ENCODE results near the gene SYAP1.
"Not testable (repeated sequence)": the region's sequence is repeated elsewhere in the genome, so short reads cannot be mapped to it uniquely, and the experiment has no call there.

The SYAP1 gene

GRCh38 chrX:16711219-16711811 lies 8.1 kb upstream of the SYAP1 start:
- DNase-seq (no peak), ATAC-seq (replicated peaks) (no peak)
- Mint-ChIP-seq H3K4me3 (peak overlapping the region; percentile 86 to 87), H3K27ac (peak overlapping the region; percentile 84 to 90), H3K9me3 (no peaks in the 10 kb centered on the region), H3K4me1 (ENCODE audit: low read depth in 2 of 2) (peaks cover 4 to 14% of the 10 kb centered on the region in 2 donors), H3K36me3 (ENCODE audit: insufficient read depth) (no peaks in the 10 kb centered on the region), H3K27me3 (no peaks in the 10 kb centered on the region)

GRCh38 chrX:16711893-16712547 lies 7.4 kb upstream of the SYAP1 start:
- H3K9me3 Mint-ChIP-seq: no peaks in the 10 kb centered on the region
- H3K27ac Mint-ChIP-seq: peak overlapping the region; percentile 90 to 91
- peak overlapping the region; percentile 86 to 87 for H3K4me3 Mint-ChIP-seq
- ATAC-seq (replicated peaks) (peak; percentile 48), DNase-seq (no peak)
- H3K36me3 Mint-ChIP-seq (ENCODE audit: insufficient read depth): no peaks in the 10 kb centered on the region
- peaks cover 4 to 14% of the 10 kb centered on the region in 2 donors for H3K4me1 Mint-ChIP-seq (ENCODE audit: low read depth in 2 of 2)
- no peaks in the 10 kb centered on the region for H3K27me3 Mint-ChIP-seq

GRCh38 chrX:16712548-16713155 lies 6.8 kb upstream of the SYAP1 start, which contains the start of gene CTPS2:
CTPS2 (minus strand) TSS chrX:16712669; CDS start chrX:16702902, 9,767 bp downstream.
- no peaks in the 10 kb centered on the region for H3K9me3 Mint-ChIP-seq
- peak within 1 kb of the TSS; percentile 90 to 91 for H3K27ac Mint-ChIP-seq
- DNase-seq (peak; percentile 26 to 35 (median 30)), ATAC-seq (replicated peaks) (peak; percentile 88)
- no peaks in the 10 kb centered on the region for H3K36me3 Mint-ChIP-seq (ENCODE audit: insufficient read depth)
- H3K4me3 Mint-ChIP-seq: peak within 1 kb of the TSS; percentile 86 to 87
- peaks cover 4 to 14% of the 10 kb centered on the region in 2 donors for H3K4me1 Mint-ChIP-seq (ENCODE audit: low read depth in 2 of 2)
- H3K27me3 Mint-ChIP-seq: no peaks in the 10 kb centered on the region

- ATAC-seq (replicated peaks) (no peak), DNase-seq (no peak)
- H3K4me1 Mint-ChIP-seq (ENCODE audit: low read depth in 2 of 2): peaks cover 4 to 15% of the 10 kb centered on the region in 2 donors
- peaks cover 7% of the 10 kb centered on the region for H3K36me3 Mint-ChIP-seq (ENCODE audit: insufficient read depth)
- no peaks in the 10 kb centered on the region for H3K27me3 Mint-ChIP-seq
- no peaks in the 10 kb centered on the region for H3K9me3 Mint-ChIP-seq
- H3K27ac Mint-ChIP-seq: no peak overlapping the region
- H3K4me3 Mint-ChIP-seq: no peak overlapping the region
Measured at GRCh38 chrX:16714504-16714903, 4.9 kb upstream of the SYAP1 start.

GRCh38 chrX:16715638-16716037 lies 3.8 kb upstream of the SYAP1 start:
- H3K9me3 Mint-ChIP-seq; H3K27ac Mint-ChIP-seq; ATAC-seq (replicated peaks); DNase-seq; H3K27me3 Mint-ChIP-seq; H3K4me3 Mint-ChIP-seq: not testable (repeated sequence)
- Mint-ChIP-seq H3K4me1 (ENCODE audit: low read depth in 2 of 2) (peaks cover 5 to 19% of the 10 kb centered on the region in 2 donors), H3K36me3 (ENCODE audit: insufficient read depth) (peaks cover 18% of the 10 kb centered on the region)

GRCh38 chrX:16716451-16716850 lies 3.0 kb upstream of the SYAP1 start:
- H3K27me3 Mint-ChIP-seq; H3K27ac Mint-ChIP-seq; DNase-seq; H3K9me3 Mint-ChIP-seq; H3K4me3 Mint-ChIP-seq; ATAC-seq (replicated peaks): not testable (repeated sequence)
- H3K4me1 Mint-ChIP-seq (ENCODE audit: low read depth in 2 of 2): peaks cover 2 to 15% of the 10 kb centered on the region in 2 donors
- H3K36me3 Mint-ChIP-seq (ENCODE audit: insufficient read depth): peaks cover 21% of the 10 kb centered on the region

GRCh38 chrX:16718824-16719333 lies 533 bp upstream of the SYAP1 start:
- Mint-ChIP-seq H3K27me3 (no peaks in the 10 kb centered on the region), H3K36me3 (ENCODE audit: insufficient read depth) (peaks cover 21% of the 10 kb centered on the region)
- peak; percentile 5 for ATAC-seq (replicated peaks)

GRCh38 chrX:16722481-16722880 lies 3.1 kb downstream of the SYAP1 start:
- H3K4me3 Mint-ChIP-seq: no peak overlapping the region
- H3K36me3 Mint-ChIP-seq (ENCODE audit: insufficient read depth): peaks cover 21% of the 10 kb centered on the region
- DNase-seq (no peak), ATAC-seq (replicated peaks) (no peak)
- no peaks in the 10 kb centered on the region for H3K9me3 Mint-ChIP-seq
- peak overlapping the region; percentile 13 to 77 for H3K27ac Mint-ChIP-seq
- no peaks in the 10 kb centered on the region for H3K27me3 Mint-ChIP-seq
- H3K4me1 Mint-ChIP-seq (ENCODE audit: low read depth in 2 of 2): peaks cover 11 to 28% of the 10 kb centered on the region in 2 donors

More at GRCh38 chrX:16718824-16719333, 533 bp upstream of the SYAP1 start:
- Mint-ChIP-seq H3K27ac (peak overlapping the region; percentile 98 to 99), H3K4me3 (peak overlapping the region; percentile 90 to 94), H3K9me3 (no peaks in the 10 kb centered on the region), H3K4me1 (ENCODE audit: low read depth in 2 of 2) (peaks cover 6 to 22% of the 10 kb centered on the region in 2 donors)
- no peak for DNase-seq

- Mint-ChIP-seq H3K27ac (peak overlapping the region in 1 of 2 donors; percentile 1), H3K4me3 (no peak overlapping the region), H3K36me3 (ENCODE audit: insufficient read depth) (peaks cover 9% of the 10 kb centered on the region), H3K9me3 (no peaks in the 10 kb centered on the region), H3K4me1 (ENCODE audit: low read depth in 2 of 2) (peaks cover 9 to 24% of the 10 kb centered on the region in 2 donors), H3K27me3 (no peaks in the 10 kb centered on the region)
- DNase-seq (no peak), ATAC-seq (replicated peaks) (no peak)
Measured at GRCh38 chrX:16725072-16725471, 5.7 kb downstream of the SYAP1 start.

- not testable (repeated sequence) for ATAC-seq (replicated peaks); DNase-seq; H3K36me3 Mint-ChIP-seq (ENCODE audit: insufficient read depth); H3K4me3 Mint-ChIP-seq; H3K9me3 Mint-ChIP-seq; H3K27me3 Mint-ChIP-seq; H3K27ac Mint-ChIP-seq
- peaks cover 9 to 15% of the 10 kb centered on the region in 2 donors for H3K4me1 Mint-ChIP-seq (ENCODE audit: low read depth in 2 of 2)
Measured at GRCh38 chrX:16726347-16726988, 7.1 kb downstream of the SYAP1 start.

GRCh38 chrX:16727637-16728036 lies 8.2 kb downstream of the SYAP1 start:
- Mint-ChIP-seq H3K27me3 (no peaks in the 10 kb centered on the region), H3K9me3 (no peaks in the 10 kb centered on the region), H3K4me3 (no peak overlapping the region), H3K27ac (no peak overlapping the region), H3K36me3 (ENCODE audit: insufficient read depth) (no peaks in the 10 kb centered on the region), H3K4me1 (ENCODE audit: low read depth in 2 of 2) (peaks cover 7 to 15% of the 10 kb centered on the region in 2 donors)
- DNase-seq: no peak
- no peak for ATAC-seq (replicated peaks)

- Mint-ChIP-seq H3K36me3 (ENCODE audit: insufficient read depth) (peaks cover 6% of the 10 kb centered on the region), H3K4me1 (ENCODE audit: low read depth in 2 of 2) (peaks cover 4% of the 10 kb centered on the region in 2 donors), H3K27me3 (no peaks in the 10 kb centered on the region), H3K27ac (no peak overlapping the region), H3K4me3 (no peak overlapping the region), H3K9me3 (no peaks in the 10 kb centered on the region)
- no peak for DNase-seq
- ATAC-seq (replicated peaks): no peak
Measured at GRCh38 chrX:16730450-16730849, 11.0 kb downstream of the SYAP1 start.

- no peak overlapping the region for H3K4me3 Mint-ChIP-seq
- H3K27ac Mint-ChIP-seq: no peak overlapping the region
- no peaks in the 10 kb centered on the region for H3K9me3 Mint-ChIP-seq
- peaks cover 19% of the 10 kb centered on the region for H3K36me3 Mint-ChIP-seq (ENCODE audit: insufficient read depth)
- no peaks in the 10 kb centered on the region for H3K27me3 Mint-ChIP-seq
- ATAC-seq (replicated peaks) (no peak), DNase-seq (no peak)
- H3K4me1 Mint-ChIP-seq (ENCODE audit: low read depth in 2 of 2): no peaks in the 10 kb centered on the region
Measured at GRCh38 chrX:16733013-16733412, 13.6 kb downstream of the SYAP1 start.
